ENCODE measurements around the gene SEC23B.

The SEC23B gene

GRCh38 chr20:18507218-18508191 is at the start of gene SEC23B:
TSS of gene SEC23B (plus strand) at chr20:18507940. CDS start at chr20:18510836, 2,896 bp downstream.
- no peaks in the 10 kb centered on the region for H3K36me3 ChIP-seq (ENCODE audit: insufficient read depth)
- H3K4me2 ChIP-seq = peak within 1 kb of the TSS; percentile 82
- peaks cover 14% of the 10 kb centered on the region for H3K4me1 ChIP-seq (ENCODE audit: low read depth, poor library complexity, severe bottlenecking)
- no peaks in the 10 kb centered on the region for H3K27me3 ChIP-seq (ENCODE audit: insufficient read depth, low read depth)
- peaks cover 6% of the 10 kb centered on the region; the same call in 1 of the 2 replicates for H3K79me2 ChIP-seq (ENCODE audit: insufficient read depth, low read depth)
- peak within 1 kb of the TSS; percentile 91 for H3K27ac ChIP-seq
- H4K20me1 ChIP-seq (ENCODE audit: insufficient read depth) = no peaks in the 10 kb centered on the region
- H3K9ac ChIP-seq = peak within 1 kb of the TSS; percentile 70
- TF ChIP-seq CTCF (conservative IDR thresholded peaks at IDR 0.05; ENCODE audit: low read depth, low read length) = no peak
- H3K4me3 ChIP-seq (IDR thresholded peaks at IDR 0.05; ENCODE audit: insufficient read depth, low read depth, low read length) = no peak within 1 kb of the TSS
- H2AFZ ChIP-seq (ENCODE audit: low read depth) = peak within 1 kb of the TSS; percentile 82

- no peak overlapping the region for H3K9ac ChIP-seq
- no peaks in the 10 kb centered on the region for H4K20me1 ChIP-seq (ENCODE audit: insufficient read depth)
- H3K4me2 ChIP-seq = peak overlapping the region; percentile 68; the same call in 1 of the 2 replicates
- H3K4me3 ChIP-seq (IDR thresholded peaks at IDR 0.05; ENCODE audit: insufficient read depth, low read depth, low read length) = no peak overlapping the region
- no peaks in the 10 kb centered on the region for H3K36me3 ChIP-seq (ENCODE audit: insufficient read depth)
- H3K79me2 ChIP-seq (ENCODE audit: insufficient read depth, low read depth) = peaks cover 23% of the 10 kb centered on the region; the same call in 1 of the 2 replicates
- TF ChIP-seq CTCF (conservative IDR thresholded peaks at IDR 0.05; ENCODE audit: low read depth, low read length) = no peak
- peaks cover 9% of the 10 kb centered on the region for H3K4me1 ChIP-seq (ENCODE audit: low read depth, poor library complexity, severe bottlenecking)
- H2AFZ ChIP-seq (ENCODE audit: low read depth) = no peak overlapping the region
- no peaks in the 10 kb centered on the region for H3K27me3 ChIP-seq (ENCODE audit: insufficient read depth, low read depth)
- no peak overlapping the region for H3K27ac ChIP-seq
These were observed 42.1 kb upstream of the SEC23B start for GRCh38 chr20:18465536-18466200.

DNA sequence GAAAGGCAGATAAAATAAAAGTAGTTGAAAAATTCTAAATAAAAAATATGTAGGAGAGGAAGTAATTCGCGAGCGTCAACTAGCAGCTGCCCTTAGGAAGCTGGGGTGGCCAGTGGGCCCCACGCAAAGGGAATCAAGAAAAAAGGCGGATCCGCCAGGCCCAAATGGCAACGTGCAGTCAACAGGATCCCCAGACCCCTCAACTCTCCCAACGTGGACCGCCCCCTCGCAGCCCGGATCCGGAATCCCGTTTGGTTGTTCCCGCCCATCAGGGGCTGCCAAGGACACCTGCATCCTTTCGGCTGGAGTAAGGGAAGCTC is 41.2 kb upstream of the SEC23B start:
- H2AFZ ChIP-seq (ENCODE audit: low read depth) = peak overlapping the region; percentile 91; the same call in 1 of the 2 replicates
- H3K4me3 ChIP-seq (IDR thresholded peaks at IDR 0.05; ENCODE audit: insufficient read depth, low read depth, low read length) = no peak overlapping the region
- peaks cover 9% of the 10 kb centered on the region for H3K4me1 ChIP-seq (ENCODE audit: low read depth, poor library complexity, severe bottlenecking)
- H4K20me1 ChIP-seq (ENCODE audit: insufficient read depth) = no peaks in the 10 kb centered on the region
- no peak overlapping the region for H3K9ac ChIP-seq
- no peak overlapping the region for H3K27ac ChIP-seq
- no peaks in the 10 kb centered on the region for H3K36me3 ChIP-seq (ENCODE audit: insufficient read depth)
- peak overlapping the region; percentile 68 for H3K4me2 ChIP-seq
- H3K27me3 ChIP-seq (ENCODE audit: insufficient read depth, low read depth) = no peaks in the 10 kb centered on the region
- TF ChIP-seq CTCF (conservative IDR thresholded peaks at IDR 0.05; ENCODE audit: low read depth, low read length) = no peak
- peaks cover 23% of the 10 kb centered on the region; the same call in 1 of the 2 replicates for H3K79me2 ChIP-seq (ENCODE audit: insufficient read depth, low read depth)

GRCh38 chr20:18466894-18467730 is 40.6 kb upstream of the SEC23B start, which contains the start of the genes DZANK1 and POLR3F:
TSS of gene DZANK1 (minus strand) at chr20:18467030. CDS start at chr20:18465358, 1,672 bp downstream.
TSS of gene POLR3F (plus strand) at chr20:18467390. CDS start at chr20:18467507, 117 bp downstream.
- Histone ChIP-seq H2AFZ (ENCODE audit: low read depth) (peak within 1 kb of the TSS; percentile 91), H3K27ac (peak within 1 kb of the TSS; percentile 50; the same call in 1 of the 2 replicates), H3K9ac (peak within 1 kb of the TSS; percentile 61; the same call in 1 of the 2 replicates)

More at GRCh38 chr20:18466894-18467730, 40.6 kb upstream of the SEC23B start, which contains the start of the genes DZANK1 and POLR3F:
- Histone ChIP-seq H3K36me3 (ENCODE audit: insufficient read depth) (no peaks in the 10 kb centered on the region), H3K79me2 (ENCODE audit: insufficient read depth, low read depth) (peaks cover 23% of the 10 kb centered on the region; the same call in 1 of the 2 replicates), H3K4me2 (peak within 1 kb of the TSS; percentile 68), H3K4me1 (ENCODE audit: low read depth, poor library complexity, severe bottlenecking) (peaks cover 9% of the 10 kb centered on the region), H3K4me3 (IDR thresholded peaks at IDR 0.05; ENCODE audit: insufficient read depth, low read depth, low read length) (no peak within 1 kb of the TSS), H3K27me3 (ENCODE audit: insufficient read depth, low read depth) (no peaks in the 10 kb centered on the region), H4K20me1 (ENCODE audit: insufficient read depth) (no peaks in the 10 kb centered on the region)
- TF ChIP-seq CTCF (conservative IDR thresholded peaks at IDR 0.05; ENCODE audit: low read depth, low read length) = no peak
